NCI-H2196 treated with DMSO at 0.1 percent for 48 hours (cell line): ENCODE results near the gene TTC23.
A peak's percentile ranks its signal among the peaks of the same experiment; 100 is the strongest.
"Not testable (repeated sequence)": the region's sequence is repeated elsewhere in the genome, so short reads cannot be mapped to it uniquely, and the experiment has no call there.

Experiments used
- DNase-seq: peaks from one replicate; lab custom pipeline; 2025; ENCODE audit not compliant: unreplicated experiment; lab: John Stamatoyannopoulos, UW

Gene TTC23

DNA sequence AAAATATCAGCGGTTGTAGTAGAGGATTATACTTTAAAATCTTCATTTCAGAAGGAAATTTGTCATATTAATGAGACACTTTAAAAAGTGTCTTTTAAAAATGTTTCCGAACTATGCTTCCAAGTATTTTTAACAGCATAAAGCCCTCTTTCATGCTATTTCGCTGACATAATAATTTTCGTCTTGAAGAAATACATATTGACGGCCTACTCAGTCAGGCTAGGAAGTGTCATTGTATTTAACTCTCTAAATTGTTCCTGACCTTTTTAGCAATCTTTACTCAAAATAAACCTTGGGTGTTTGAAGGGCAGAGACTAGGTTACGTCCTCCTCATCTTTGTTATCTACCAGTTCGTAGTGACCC, 1.1 kb upstream of the TTC23 start:
- no peak for DNase-seq

DNA sequence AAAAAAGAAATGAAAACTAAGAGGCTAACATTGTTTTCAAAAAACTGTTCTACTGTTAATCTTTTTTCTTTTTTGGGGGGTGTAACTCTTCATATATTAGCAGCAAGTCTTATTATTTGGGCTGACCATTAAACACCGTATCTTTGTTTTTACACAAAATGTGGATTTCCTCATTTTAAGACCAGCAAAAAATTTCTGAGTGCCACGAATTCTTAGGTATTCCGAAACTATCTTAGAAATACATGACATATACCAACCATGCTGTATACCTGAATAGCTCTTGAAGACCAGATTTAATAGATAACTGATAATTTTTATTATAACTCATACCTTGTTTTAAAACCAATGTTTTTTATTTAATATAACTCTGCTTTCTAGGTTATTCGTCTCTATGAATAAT, 620 bp upstream of the TTC23 start:
- DNase-seq: no peak

- no peak for DNase-seq
Measured at GRCh38 chr15:99248000-99248715, 1.2 kb downstream of the TTC23 start.

DNA sequence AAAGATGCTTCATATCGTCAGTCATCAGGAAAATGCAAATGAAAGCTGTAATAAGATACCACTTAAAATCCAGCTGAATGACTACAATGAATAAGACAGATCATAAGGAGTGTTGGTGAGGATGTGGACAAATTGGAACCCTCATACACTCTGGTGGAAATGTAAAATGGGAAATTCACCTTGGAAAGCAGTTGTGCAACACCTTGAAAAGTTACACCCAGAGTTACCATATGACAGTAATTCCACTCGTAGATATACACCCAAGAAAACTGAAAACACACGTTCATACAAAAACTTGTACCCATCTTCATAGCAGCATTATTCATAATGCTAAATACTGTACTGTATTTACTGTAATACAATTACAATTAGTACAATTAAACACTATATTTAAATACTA, 2.3 kb downstream of the TTC23 start:
- no peak for DNase-seq

- no peak for DNase-seq
Measured at GRCh38 chr15:99244306-99244705, 5.1 kb downstream of the TTC23 start.

DNA sequence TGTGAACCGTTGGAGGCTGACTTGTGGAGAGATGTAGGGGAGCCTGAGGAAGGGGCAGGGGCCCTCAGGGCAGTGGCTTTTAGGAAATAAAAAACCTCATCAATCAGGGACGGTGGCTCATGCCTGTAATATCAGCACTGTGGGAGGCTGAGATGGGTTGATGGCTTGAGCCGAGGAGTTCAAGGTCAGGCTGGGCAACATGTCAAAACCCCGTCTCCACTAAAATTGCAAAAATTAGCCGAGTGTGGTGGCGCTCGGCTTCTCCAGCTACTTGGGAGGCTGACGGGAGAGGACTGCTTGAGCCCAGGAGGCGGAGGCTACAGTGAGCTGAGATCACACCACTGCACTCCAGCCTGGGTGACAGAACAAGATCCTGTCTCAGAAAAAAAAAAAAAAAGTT, 7.6 kb downstream of the TTC23 start:
- no peak for DNase-seq

- no peak for DNase-seq
Measured at GRCh38 chr15:99239545-99240198, 9.7 kb downstream of the TTC23 start.

GRCh38 chr15:99238849-99239248, 10.5 kb downstream of the TTC23 start:
- DNase-seq: no peak

DNA sequence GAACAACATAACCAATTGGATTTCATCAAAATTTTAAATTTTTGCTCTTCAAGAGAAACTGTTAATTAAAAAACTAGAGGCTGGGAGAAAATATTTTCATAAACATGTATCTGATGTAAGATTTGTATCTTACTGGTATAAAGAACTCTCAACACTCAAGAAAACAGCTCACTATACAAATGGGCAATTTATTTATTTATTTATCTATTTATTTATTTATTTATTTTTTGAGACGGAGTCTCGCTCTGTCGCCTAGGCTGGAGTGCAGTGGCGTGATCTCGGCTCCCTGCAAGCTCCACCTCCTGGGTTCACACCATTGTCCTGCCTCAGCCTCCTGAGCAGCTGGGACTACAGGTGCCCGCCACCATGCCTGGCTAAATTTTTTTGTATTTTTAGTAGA, 15.2 kb downstream of the TTC23 start:
- DNase-seq: not testable (repeated sequence)

DNA sequence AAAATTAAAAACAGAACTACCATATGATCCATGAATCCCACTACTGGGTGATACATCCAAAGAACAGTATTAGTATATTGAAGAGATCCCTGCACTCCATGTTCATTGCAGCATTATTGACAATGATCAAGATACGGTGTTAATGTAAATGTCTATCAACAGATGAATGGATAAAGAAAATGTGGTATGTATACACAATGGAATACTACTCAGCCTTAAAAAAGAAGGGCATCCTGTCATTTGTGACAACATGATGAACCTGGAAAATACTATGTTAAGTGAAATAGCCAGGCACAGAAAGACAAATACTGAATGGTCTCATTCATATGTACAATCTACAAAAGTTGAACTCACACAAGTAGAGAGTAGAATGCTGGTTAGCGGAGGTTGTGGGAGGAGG, 16.6 kb downstream of the TTC23 start:
- DNase-seq: no peak

DNA sequence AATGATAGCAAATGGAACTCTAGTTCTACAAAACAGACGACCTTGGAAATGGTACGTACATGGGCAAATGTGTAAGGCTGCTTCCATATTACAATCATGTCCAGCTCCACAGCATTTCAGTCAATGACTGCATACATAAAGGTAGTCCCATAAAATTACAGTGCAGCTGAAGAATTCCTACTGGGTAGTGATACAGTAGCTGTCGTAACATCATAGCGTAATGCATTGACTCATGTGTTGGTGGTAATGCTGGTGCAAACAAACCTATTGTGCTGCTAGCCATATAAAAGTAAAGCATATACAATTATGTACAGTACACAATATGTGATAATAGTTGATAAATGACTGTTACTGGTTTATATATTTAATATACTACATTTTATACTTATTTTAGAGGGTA, 18.5 kb downstream of the TTC23 start:
- no peak for DNase-seq

DNA sequence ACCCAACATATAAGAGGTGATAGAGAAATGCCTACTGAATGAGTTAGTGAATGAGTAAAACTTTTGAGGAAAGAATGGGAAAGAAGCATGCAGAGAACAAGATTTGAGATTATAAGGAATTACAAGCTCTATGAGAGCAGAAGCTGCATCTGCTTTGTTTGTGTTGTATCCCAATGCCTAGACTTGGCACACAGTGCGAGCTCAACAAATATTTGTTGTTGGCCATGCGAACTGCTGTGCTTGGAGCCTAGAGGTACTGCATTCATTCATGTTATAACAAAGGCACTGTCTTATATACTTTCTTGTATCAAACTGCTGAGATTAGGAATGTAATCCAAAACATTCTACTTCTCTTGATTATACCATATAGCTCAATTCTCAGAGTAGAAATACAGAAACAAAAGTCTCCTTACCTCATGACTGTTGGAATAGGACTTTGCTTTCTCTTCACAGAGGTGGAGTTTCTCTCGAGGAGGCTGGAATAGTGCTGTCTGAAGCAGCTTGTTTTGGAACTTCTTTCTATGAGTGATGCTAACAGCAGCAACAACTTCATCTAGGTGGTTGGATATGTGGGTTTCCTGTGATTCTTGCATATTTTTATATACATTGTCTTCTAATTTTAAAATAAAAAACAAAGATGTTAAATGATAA, 21.1 kb downstream of the TTC23 start:
- DNase-seq: no peak

DNA sequence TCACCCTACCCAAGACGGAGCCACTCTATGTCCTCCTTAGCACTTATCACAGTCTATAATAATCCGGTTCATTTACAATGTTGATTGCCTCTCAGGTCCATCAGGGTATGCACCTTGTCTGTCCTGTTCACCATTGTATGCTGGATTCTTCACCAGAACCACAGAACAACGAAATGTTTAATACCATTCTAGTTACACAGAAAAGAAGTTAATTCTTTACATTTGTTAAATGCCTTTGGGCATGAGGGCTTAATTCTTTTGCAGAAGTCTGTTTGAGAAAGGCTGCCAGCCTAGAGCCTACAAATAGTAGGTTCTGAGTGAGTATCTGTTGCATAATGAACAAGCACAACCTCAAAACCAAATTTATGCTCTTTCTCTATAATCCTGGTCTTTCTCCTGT, 22.6 kb downstream of the TTC23 start:
- DNase-seq: no peak

GRCh38 chr15:99224372-99225214, 24.8 kb downstream of the TTC23 start:
- DNase-seq: no peak

- DNase-seq: peak; percentile 1
Measured at GRCh38 chr15:99213187-99213811, 36.1 kb downstream of the TTC23 start.

DNA sequence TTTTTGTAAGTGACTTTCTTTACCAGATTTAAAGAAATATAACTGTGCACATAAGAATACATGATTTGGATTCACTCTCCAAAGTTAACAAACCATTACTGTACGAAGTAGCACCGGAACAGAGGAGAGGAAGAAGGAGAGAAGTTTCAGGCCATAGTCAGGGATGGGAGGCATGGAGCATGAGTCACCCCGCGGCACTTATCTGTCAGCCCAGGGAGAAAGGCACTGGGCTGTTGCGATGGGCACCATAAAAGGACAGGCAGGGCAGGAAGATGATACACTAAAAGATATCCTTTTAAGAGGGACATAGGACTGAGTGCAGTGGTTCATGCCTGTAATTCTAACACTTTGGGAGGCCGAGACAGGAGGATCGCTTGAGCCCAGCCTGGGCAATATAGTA, 37.0 kb downstream of the TTC23 start:
- no peak for DNase-seq

DNA sequence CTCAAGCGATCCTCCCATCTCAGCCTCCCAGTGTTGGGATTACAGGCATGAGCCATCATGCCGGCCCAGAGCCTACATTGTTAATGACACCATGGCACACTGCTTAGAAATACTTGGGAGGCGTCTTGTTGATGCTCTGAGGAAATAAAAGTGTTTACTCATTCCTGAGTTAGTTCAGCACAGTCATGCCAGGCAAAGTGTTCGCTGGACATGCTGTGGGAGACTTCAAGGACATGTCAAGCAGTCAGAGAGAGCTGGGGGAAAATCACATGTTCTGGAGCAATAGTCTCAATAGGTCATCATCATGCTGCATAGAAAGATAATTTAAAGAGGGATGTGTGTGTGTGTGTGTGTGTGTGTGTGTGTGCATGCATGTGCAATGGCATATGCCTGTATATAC, 37.5 kb downstream of the TTC23 start:
- DNase-seq: no peak

GRCh38 chr15:99210334-99210733, 39.0 kb downstream of the TTC23 start:
- DNase-seq: no peak

DNA sequence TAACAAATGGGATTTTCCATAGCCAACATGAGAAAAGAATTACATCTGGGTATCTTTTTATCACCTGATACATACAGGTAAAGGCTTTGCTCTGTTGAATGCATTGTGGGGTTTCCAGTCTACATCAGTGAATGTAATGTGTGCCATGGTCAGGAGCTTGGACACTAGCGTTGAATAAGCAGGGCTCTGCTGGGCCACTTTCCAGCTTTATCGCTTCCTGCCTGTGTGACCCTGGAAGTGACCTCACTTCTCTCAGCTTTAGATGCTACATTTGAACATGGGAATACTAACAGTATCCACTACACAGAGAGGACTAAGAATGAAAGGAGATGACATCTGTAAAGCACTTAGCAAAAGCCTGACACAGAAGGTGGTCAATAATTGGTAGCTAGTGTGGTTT, 40.1 kb downstream of the TTC23 start:
- no peak for DNase-seq

DNA sequence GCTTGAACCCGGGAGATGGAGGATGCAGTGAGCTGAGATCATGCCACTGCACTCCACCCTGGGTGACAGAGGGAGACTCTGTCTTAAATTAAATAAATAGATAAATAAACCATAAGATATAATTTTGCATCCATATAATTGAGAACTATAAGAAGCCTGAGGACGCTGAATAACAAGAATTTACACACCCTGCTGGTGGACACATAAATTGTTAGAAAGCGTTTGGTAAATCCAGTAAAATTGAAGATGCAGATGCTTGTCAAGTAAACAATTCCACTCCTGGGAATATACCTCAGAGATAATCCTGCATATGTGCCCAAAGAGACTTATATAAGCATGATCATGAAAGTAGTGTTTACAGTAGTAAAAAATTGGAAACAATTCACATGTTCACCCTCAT, 41.7 kb downstream of the TTC23 start:
- no peak for DNase-seq

GRCh38 chr15:99202176-99202552, 47.2 kb downstream of the TTC23 start:
- DNase-seq: no peak
